HepG2 (cell line): Measurements from ENCODE around the gene MXD1. TPM values are rescaled to one million over a fixed set of nuclear protein-coding genes. Genes with fewer than 3 reads are reported as not detected.
A peak's percentile ranks its signal among the peaks of the same experiment; 100 is the strongest.

Experiments
- ISX ChIP-seq: sonication (generic); formaldehyde crosslinking; conservative IDR thresholded peaks from 2 replicates; pipeline ENCODE4 v1.5.0; 2020; ENCODE audit warnings: missing genetic modification reagents
- JUN ChIP-seq: sonication (generic); formaldehyde crosslinking; IDR thresholded peaks from 2 replicates; pipeline ENCODE4 v1.4.0; 2020; ENCODE audit warnings: mild to moderate bottlenecking, missing genetic modification reagents
- RAD21 ChIP-seq: fragments of 450-650 bp; formaldehyde crosslinking; IDR thresholded peaks from 2 replicates; pipeline ENCODE4 v1.5.0; 2020; ENCODE audit warnings: mild to moderate bottlenecking
- SIN3A ChIP-seq: IDR thresholded peaks from 2 replicates; pipeline ENCODE4 v1.6.1; 2011; ENCODE audit warnings: low read depth, mild to moderate bottlenecking, control low read depth, low read length, borderline replicate concordance
- TAF1 ChIP-seq: sonication (generic); formaldehyde crosslinking; IDR thresholded peaks from 2 replicates; pipeline ENCODE4 v1.4.0; 2020; ENCODE audit warnings: missing genetic modification reagents
- ZBTB3 ChIP-seq: sonication (generic); formaldehyde crosslinking; IDR thresholded peaks from 2 replicates; pipeline ENCODE4 v1.4.0; 2020; ENCODE audit warnings: low read depth, mild to moderate bottlenecking, moderate library complexity, missing genetic modification reagents, borderline replicate concordance
- ZNF318 ChIP-seq: sonication (generic); formaldehyde crosslinking; IDR thresholded peaks from 2 replicates; pipeline ENCODE4 v1.4.0; 2020; ENCODE audit warnings: mild to moderate bottlenecking, missing genetic modification reagents
- ZNF549 ChIP-seq: sonication (generic); formaldehyde crosslinking; IDR thresholded peaks from 2 replicates; pipeline ENCODE4 v1.5.0; 2020; ENCODE audit warnings: missing genetic modification reagents
- ZNF7 ChIP-seq: IDR thresholded peaks from 2 replicates; pipeline ENCODE4 v1.6.1; 2016; ENCODE audit warnings: missing biosample characterization, missing genetic modification reagents
- ZNF720 ChIP-seq: sonication (generic); formaldehyde crosslinking; IDR thresholded peaks from 2 replicates; pipeline ENCODE4 v1.4.0; 2020; ENCODE audit warnings: missing genetic modification reagents
- polyA plus RNA-seq, 8 experiments: library from polyadenylated mRNA; depleted of rRNA in 3 of 8; stranded (reverse) in 7 of 8; unstranded in 1 of 8; fragments of >200 nt; fragmentation: Illumina TruSeq in 4 of 8; extraction: Trizol in 4 of 8; gene quantifications; 2 replicates each; pipeline versions ENCODE4 v1.2.1 to v1.2.3, GENCODE V29; 2011 to 2016; ENCODE audit warnings: low read depth in 4 of 8, missing spikeins in 1 of 8, mixed read lengths in 1 of 8; ENCODE audit not compliant: insufficient read depth in 1 of 8
- total RNA-seq, 5 experiments: library from RNA; depleted of rRNA; stranded (reverse); fragments of >200 nt; fragmentation: Illumina TruSeq; extraction: Trizol; gene quantifications; 2 replicates each; pipeline ENCODE4 v1.2.3, GENCODE V29; 2016; ENCODE audit warnings: low read depth in 1 of 5

Gene MXD1
- total and polyA plus RNA-seq, 2 of the 13 experiments (the other 11 are each of a cell fraction or from before 2014, with no cell fraction given), result 6.4 to 14.9 TPM

DNA sequence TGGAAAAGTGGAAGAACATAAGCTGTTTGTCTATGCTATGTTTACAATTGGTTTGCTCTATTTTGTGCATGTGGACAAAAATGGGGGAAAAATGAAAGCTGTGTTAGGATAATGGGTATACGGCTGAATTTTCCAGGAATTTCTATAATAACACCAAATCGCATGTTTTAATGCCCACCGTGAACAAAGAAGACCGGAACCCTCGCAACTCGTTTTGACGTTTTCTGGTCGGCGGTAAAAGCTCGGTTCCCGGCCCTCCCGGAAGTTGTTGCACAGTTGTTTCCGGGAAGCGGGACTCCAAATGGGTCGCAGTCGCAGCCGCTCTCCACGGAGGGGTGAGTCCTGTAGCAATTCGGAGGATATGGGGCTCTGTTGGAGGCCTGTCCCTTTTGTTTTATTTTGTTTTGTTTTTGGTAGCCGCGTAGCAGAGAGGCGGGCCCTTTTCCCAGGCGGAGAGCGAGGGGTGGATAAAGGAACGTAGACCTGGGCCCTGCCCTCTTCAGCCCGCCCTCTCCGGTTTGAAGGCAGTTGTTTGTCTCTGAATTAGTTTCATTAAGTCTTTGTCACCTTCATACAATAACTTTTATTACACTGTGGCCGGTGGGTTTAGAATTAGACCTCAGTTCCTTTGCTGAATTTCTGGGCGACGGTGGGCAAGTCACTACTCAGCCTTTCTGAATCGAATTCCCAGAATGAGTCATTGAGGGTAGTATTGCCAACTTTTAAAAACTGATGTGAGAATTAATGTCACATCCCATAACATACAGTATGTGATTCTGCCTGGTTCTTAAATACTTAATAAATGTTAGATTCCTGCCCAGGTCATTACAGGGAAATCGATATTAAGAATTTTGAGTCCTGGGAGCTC, 21.0 kb upstream of the MXD1 start, which contains the start of gene SNRNP27 (continued):
- TF ChIP-seq ZNF318 (CRISPR knock-in tag), result no peak; the same call in 1 of the 2 replicates
- TF ChIP-seq RAD21 (CRISPR knock-in tag), result no peak
- TF ChIP-seq ZBTB3 (CRISPR knock-in tag), result no peak
- TF ChIP-seq TAF1 (CRISPR knock-in tag), result peak; percentile 100
- TF ChIP-seq ZNF7 (CRISPR knock-in tag), result peak; percentile 46; the same call in 1 of the 2 replicates
- no peak for TF ChIP-seq JUN (CRISPR knock-in tag)
- 0 out of 2 replicates have a peak, but pooled peaks have one; percentile 63 for TF ChIP-seq ZNF720 (CRISPR knock-in tag)
- TF ChIP-seq ISX, result peak; percentile 97
- TF ChIP-seq SIN3A, result peak; percentile 88
- peak; percentile 73 for TF ChIP-seq ZNF549
